Measurements from ENCODE around the gene DYRK1A.

Gene DYRK1A

DNA sequence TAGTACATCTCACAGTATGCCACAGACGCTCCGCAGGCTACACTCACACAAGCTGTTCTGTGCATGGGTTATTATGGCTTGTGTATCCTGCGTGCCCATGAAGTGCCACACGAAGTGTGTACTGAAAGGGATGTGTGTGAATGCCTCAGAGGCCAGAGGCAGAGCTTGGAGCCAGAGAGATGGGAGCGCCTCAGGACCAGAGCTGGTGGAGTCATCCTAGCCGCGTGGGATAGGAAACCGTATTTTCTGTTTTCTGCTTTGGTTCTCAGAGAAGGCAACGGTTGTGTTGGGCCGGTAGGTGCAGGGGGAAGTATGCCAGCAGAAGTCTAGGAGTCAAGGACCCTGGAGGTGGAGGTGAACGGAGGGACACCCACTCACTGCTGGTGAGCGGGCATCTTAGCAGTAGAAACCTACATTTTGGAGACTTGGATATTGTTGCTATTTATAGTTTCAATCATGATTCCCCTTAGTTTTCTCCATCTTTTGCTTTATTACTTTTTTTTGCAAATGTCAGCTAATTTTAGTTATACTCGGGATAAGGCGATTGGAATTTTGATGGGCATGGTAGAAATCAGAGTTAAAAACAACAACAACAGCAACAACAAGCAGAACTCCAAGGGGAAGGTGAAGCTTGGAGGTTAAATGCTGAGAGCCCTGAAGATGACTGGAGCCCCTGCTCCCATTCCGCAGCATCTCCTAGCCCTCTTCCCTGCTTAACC is 188.2 kb downstream of the DYRK1A start:
- DNase-seq = no peak

DNA sequence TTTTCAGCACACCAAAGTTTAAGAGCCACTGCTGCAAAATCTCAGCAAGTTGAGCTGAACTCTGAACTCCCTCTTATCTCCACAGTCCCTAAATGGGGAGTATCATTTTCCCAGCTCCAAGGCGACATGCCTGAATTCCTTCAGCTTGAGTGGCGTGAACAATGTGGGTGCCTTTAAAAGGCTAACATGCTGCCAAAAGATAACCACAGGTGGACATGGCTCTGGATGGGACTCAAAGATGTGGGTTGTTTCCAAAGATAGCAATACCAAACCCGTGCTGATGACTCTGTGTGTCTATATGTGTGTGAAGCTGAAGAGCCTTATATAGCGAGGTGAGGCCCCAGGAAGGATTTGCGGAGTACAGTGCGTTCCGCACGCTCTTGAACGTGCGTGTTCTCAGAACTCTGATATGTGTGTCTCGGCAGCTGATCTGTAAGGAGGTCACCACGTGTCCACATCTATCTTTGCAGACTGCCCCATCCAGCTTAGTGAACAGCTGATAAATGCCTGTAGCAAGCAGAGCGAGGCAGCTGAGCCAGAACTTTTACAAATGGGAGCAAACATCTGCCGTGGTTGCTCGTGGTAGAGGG is 189.2 kb downstream of the DYRK1A start:
- DNase-seq = no peak

GRCh38 chr21:37557261-37557950 is 190.8 kb downstream of the DYRK1A start:
- DNase-seq = no peak

- no peak for DNase-seq
Observed at GRCh38 chr21:37558676-37559211, 192.2 kb downstream of the DYRK1A start.

- no peak for DNase-seq
Observed at GRCh38 chr21:37560385-37560784, 193.8 kb downstream of the DYRK1A start.

- DNase-seq = no peak
Observed at GRCh38 chr21:37561506-37561905, 194.9 kb downstream of the DYRK1A start.

GRCh38 chr21:37561941-37562919 is 195.7 kb downstream of the DYRK1A start:
- DNase-seq = no peak

DNA sequence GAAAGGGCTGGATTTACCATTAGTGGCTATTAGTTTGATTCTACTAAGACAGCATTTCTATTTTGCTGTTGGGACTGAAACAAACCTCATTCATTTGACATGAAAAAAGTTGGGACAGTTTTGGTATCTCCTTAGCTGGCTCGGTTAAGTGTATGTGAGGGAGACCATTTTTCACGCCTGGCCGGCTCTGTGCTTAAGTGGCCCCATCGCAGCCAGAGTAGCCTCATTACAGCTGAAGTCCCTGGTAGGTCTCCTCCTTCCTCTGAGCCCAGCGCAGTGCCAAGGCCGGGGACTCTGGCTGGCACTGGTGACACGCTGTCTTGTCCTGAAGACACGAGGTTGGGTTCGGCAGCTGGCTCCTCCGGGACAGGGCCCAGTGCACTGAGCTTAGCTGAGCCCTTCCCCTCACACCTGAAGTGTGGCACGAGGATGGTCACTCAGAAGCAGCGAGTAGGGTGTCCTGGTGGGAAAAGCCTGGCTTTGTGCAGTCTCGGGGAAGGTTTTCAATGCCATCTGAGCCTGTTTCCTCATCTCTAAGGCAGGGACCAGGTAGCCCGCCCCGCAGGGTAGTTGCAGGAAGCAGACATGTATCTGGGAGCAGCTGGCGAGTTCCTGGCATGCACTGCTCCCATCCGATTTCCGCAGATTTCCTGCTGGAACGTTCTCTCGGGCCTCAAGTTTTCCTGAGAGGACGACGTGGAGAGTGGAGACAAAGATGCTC is 196.5 kb downstream of the DYRK1A start:
- DNase-seq = no peak

DNA sequence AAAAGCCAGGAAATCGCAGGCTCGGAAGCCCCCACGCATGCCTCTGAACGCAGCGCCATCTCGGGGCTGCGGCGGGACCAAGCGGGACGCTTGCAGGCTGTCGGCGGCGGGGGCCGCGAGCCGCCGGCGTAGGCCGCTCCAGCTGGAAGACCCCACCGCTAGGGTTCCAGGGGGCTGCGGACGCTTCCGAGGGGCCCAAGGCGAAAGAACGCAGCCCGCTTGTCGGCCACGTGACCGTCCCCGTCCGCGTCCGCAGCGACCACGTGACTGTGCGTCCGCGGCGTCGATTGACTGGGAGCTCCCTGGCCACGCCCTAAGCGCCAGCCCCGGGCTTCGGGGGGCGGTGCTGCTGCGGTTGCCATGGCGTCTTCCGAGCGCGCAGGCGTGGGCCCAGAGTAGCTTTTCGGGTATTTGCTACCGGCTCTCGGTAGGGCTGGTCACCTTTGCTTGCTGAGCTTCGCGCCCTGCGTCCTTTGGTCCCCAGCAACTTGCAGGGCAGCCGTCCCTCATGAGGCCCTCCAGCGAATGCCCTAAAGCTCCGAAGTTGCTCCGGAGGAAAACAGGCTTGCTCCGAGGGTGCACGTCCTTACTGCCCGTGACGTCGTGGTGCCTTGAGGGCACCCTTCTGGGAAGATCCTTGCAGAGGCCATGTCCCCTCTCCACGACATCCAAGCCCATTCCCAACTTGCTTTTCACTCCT is 197.2 kb downstream of the DYRK1A start:
- peak; percentile 86 for DNase-seq

- DNase-seq = peak; percentile 85
Observed at GRCh38 chr21:37564341-37564923, 197.9 kb downstream of the DYRK1A start.

DNA sequence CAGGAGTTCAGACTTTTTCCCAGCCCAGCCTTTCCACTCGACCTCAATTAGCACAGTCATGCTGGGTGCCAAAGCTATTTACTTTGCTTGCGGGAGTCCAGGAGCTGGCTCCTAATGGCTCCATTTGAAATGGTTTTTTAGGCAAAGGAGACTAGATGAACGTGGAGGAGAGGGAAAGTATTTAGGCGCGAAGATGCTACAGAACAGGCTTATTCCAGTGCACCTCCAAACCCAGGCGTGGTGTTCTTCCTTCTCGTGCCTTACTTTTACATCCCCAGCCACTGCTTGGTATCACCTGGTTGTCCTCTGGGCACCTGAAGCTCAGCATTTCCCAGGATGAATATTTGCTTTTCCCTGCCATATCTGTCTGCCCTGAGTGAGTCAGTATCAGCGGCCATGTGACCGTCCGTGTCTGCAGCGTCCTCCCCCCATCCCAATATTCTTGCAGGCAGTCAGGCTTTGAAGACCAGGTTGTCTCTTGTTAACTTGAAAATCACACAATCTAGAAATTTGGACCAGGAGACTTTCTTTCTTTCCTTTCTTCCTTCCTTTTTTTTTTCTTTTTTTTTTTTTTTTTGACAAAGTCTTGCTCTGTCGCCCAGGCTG is 198.5 kb downstream of the DYRK1A start:
- no peak for DNase-seq

GRCh38 chr21:37565530-37566223 is 199.1 kb downstream of the DYRK1A start:
- DNase-seq = no peak

DNA sequence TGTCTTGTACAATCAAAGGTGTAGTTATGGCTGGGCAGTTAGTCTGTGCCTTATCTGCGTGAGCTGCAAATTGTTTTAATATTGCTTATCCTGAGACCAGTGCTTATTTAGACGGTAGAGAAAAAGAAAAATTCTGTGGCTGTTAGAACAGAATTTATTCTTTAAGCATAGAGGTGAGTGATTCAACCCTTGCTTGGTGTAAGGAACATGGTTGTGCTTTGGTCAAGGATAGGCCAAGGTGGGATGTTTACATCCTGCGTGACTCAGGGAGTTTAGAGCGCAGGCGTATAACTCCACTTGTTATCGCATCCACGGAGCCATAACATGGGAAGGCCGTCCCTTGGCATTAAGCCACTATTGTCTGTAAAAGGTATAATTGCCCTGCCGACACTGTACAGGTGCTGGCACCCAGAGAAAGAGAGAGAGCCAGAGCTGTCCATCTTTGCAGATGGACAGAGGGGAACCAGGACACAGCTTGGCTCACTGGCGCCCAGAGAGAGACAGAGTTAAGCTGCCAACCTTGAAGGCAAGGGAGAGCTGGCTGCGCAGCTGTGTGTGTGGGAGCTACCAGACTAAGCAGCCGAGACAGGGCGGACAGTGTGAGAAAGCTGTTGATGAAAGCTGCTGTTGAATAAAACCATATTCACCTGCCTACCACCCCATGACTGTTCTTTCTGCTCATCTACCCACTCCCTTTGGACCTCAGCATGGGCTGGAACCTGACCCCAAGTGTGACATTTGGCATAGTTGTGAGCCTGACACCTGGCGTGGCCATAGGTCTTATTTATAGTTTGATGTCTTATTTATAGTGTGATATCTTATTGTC is 200.4 kb downstream of the DYRK1A start:
- DNase-seq = no peak

DNA sequence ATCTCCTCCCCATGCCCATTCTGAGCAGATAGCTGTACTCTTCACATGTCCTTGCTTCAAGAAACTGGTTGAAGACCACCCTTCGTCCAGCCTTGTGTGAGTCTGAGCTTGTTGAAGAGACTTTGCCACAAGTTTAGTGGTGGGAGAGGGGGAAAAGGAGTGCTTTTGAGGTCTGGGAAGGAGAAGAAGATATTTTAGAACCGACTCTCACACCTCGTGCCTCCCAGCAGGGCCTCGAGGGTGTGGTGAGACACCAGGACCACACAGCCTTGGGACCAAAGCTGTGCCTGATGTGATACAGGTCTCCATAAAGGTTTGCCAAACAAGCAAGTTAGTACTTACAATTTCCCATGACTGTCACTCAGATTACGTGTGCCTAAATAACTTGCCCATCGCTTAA is 201.8 kb downstream of the DYRK1A start:
- no peak for DNase-seq

GRCh38 chr21:37568916-37569315 is 202.3 kb downstream of the DYRK1A start:
- no peak for DNase-seq

- DNase-seq = no peak
Observed at GRCh38 chr21:37571442-37571841, 204.9 kb downstream of the DYRK1A start.

- no peak for DNase-seq
Observed at GRCh38 chr21:37574316-37574715, 207.7 kb downstream of the DYRK1A start.

- no peak for DNase-seq
Observed at GRCh38 chr21:37574751-37575150, 208.2 kb downstream of the DYRK1A start.

DNA sequence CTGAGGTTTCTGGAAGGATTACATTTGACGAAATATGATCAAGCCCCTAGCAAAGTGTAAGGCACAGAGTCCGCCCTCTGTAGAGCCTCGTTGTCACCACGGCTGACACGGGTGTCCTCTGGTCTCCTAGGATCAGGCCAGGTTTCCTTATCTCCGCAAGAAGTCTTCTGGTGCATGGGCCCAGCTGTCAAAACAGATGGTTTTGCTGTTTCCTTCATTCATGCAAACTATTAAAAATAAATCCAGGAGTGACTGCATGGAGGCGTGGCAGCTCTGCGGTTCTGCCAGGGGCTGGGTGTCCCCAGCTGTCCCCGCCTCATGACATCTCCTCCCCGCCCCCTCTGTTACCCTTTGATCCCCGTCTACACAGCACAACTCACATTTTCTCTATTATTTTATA is 209.0 kb downstream of the DYRK1A start:
- DNase-seq = no peak

Data from activated CD4-positive, alpha-beta T cell treated with anti-CD3 and anti-CD28 coated beads, Interleukin-2, amount 50 U/mL, for 1 hour (primary cell).